BLaER1 (cell line): ENCODE data around the gene UBAP2L.
"Not testable (repeated sequence)": the region's sequence is repeated elsewhere in the genome, so short reads cannot be mapped to it uniquely, and the experiment has no call there.

ENCODE experiments used
- H3K27ac ChIP-seq: shearing (Covaris generic); formaldehyde crosslinking; 2 replicates; pipeline ENCODE4 v1.8.1; 2022
- H3K27me3 ChIP-seq: shearing (Covaris generic); formaldehyde crosslinking; 2 replicates; pipeline ENCODE4 v1.8.1; 2022
- H3K36me3 ChIP-seq: shearing (Covaris generic); formaldehyde crosslinking; 2 replicates; pipeline ENCODE4 v1.8.1; 2022
- H3K4me1 ChIP-seq: shearing (Covaris generic); formaldehyde crosslinking; 2 replicates; pipeline ENCODE4 v1.8.1; 2022
- H3K4me2 ChIP-seq: shearing (Covaris generic); formaldehyde crosslinking; 2 replicates; pipeline ENCODE4 v1.8.1; 2022
- H3K4me3 ChIP-seq: shearing (Covaris generic); formaldehyde crosslinking; 2 replicates; pipeline ENCODE4 v1.8.1; 2022
- H3K9ac ChIP-seq: shearing (Covaris generic); formaldehyde crosslinking; 2 replicates; pipeline ENCODE4 v1.8.1; 2022
- H3K9me3 ChIP-seq: shearing (Covaris generic); formaldehyde crosslinking; 2 replicates; pipeline ENCODE4 v1.8.1; 2022
- H4K20me1 ChIP-seq: shearing (Covaris generic); formaldehyde crosslinking; 2 replicates; pipeline ENCODE4 v1.8.1; 2022
- Cebpa-rat ChIP-seq: shearing (Covaris generic); IDR thresholded peaks from 2 replicates; pipeline ENCODE4 v1.8.1; 2022

Gene UBAP2L

GRCh38 chr1:154265586-154265985, 44.8 kb downstream of the UBAP2L start:
- Histone ChIP-seq H3K27ac (no peak overlapping the region), H3K4me2 (no peak overlapping the region), H4K20me1 (peaks cover 59% of the 10 kb centered on the region), H3K9ac (no peak overlapping the region), H3K36me3 (peaks cover 98% of the 10 kb centered on the region), H3K27me3 (no peaks in the 10 kb centered on the region), H3K9me3 (no peaks in the 10 kb centered on the region), H3K4me1 (no peaks in the 10 kb centered on the region), H3K4me3 (no peak overlapping the region)
- no peak for TF ChIP-seq Cebpa-rat

- no peak overlapping the region for H3K4me3 ChIP-seq
- H3K27me3 ChIP-seq = no peaks in the 10 kb centered on the region
- peaks cover 6% of the 10 kb centered on the region; the same call in 1 of the 2 replicates for H4K20me1 ChIP-seq
- no peaks in the 10 kb centered on the region for H3K9me3 ChIP-seq
- peaks cover 28% of the 10 kb centered on the region for H3K4me1 ChIP-seq
- TF ChIP-seq Cebpa-rat = no peak
- 0 out of 2 replicates have a peak overlapping the region, but pooled peaks have one; percentile 93 for H3K27ac ChIP-seq
- peak overlapping the region; percentile 90; the same call in 1 of the 2 replicates for H3K4me2 ChIP-seq
- H3K36me3 ChIP-seq = peaks cover 78% of the 10 kb centered on the region
- no peak overlapping the region for H3K9ac ChIP-seq
Observed at GRCh38 chr1:154270833-154271232, 50.1 kb downstream of the UBAP2L start.

GRCh38 chr1:154272217-154272998, 51.7 kb downstream of the UBAP2L start, which contains the start of gene HAX1:
HAX1 (plus strand) TSS chr1:154272629; CDS start chr1:154272724, 95 bp downstream.
- no peaks in the 10 kb centered on the region for H3K9me3 ChIP-seq
- TF ChIP-seq Cebpa-rat = 0 out of 2 replicates have a peak, but pooled peaks have one; percentile 43
- peaks cover 75% of the 10 kb centered on the region for H3K36me3 ChIP-seq

GRCh38 chr1:154272999-154273563, 52.3 kb downstream of the UBAP2L start:
- H3K27me3 ChIP-seq = no peaks in the 10 kb centered on the region
- TF ChIP-seq Cebpa-rat = no peak
- H3K4me1 ChIP-seq = peaks cover 28% of the 10 kb centered on the region
- H3K27ac ChIP-seq = peak overlapping the region; percentile 93
- H3K9ac ChIP-seq = peak overlapping the region; percentile 92
- peak overlapping the region; percentile 90 for H3K4me3 ChIP-seq
- H3K36me3 ChIP-seq = peaks cover 75% of the 10 kb centered on the region
- no peaks in the 10 kb centered on the region for H4K20me1 ChIP-seq
- no peaks in the 10 kb centered on the region for H3K9me3 ChIP-seq
- H3K4me2 ChIP-seq = peak overlapping the region; percentile 90

More at GRCh38 chr1:154272217-154272998, 51.7 kb downstream of the UBAP2L start, which contains the start of gene HAX1:
- Histone ChIP-seq H4K20me1 (no peaks in the 10 kb centered on the region), H3K27me3 (no peaks in the 10 kb centered on the region), H3K4me1 (peaks cover 28% of the 10 kb centered on the region), H3K4me2 (peak within 1 kb of the TSS; percentile 90), H3K9ac (peak within 1 kb of the TSS; percentile 92), H3K27ac (peak within 1 kb of the TSS; percentile 93), H3K4me3 (peak within 1 kb of the TSS; percentile 90)

GRCh38 chr1:154276797-154277196, 56.0 kb downstream of the UBAP2L start:
- peaks cover 18% of the 10 kb centered on the region for H3K4me1 ChIP-seq
- no peaks in the 10 kb centered on the region for H3K27me3 ChIP-seq
- no peak overlapping the region for H3K27ac ChIP-seq
- H3K36me3 ChIP-seq = peaks cover 47% of the 10 kb centered on the region
- no peak overlapping the region for H3K4me3 ChIP-seq
- H4K20me1 ChIP-seq = no peaks in the 10 kb centered on the region
- H3K9ac ChIP-seq = no peak overlapping the region
- no peak overlapping the region for H3K4me2 ChIP-seq
- TF ChIP-seq Cebpa-rat = no peak
- H3K9me3 ChIP-seq = no peaks in the 10 kb centered on the region

GRCh38 chr1:154287591-154287990, 66.8 kb downstream of the UBAP2L start:
- not testable (repeated sequence) for H3K4me2 ChIP-seq, H4K20me1 ChIP-seq, H3K4me3 ChIP-seq, H3K27me3 ChIP-seq, H3K4me1 ChIP-seq, H3K27ac ChIP-seq, H3K9me3 ChIP-seq, H3K36me3 ChIP-seq, H3K9ac ChIP-seq

GRCh38 chr1:154288661-154289060, 67.9 kb downstream of the UBAP2L start:
- Histone ChIP-seq H3K4me1 (no peaks in the 10 kb centered on the region), H3K27me3 (no peaks in the 10 kb centered on the region), H3K4me2 (no peak overlapping the region), H3K4me3 (no peak overlapping the region), H3K27ac (no peak overlapping the region), H3K9ac (no peak overlapping the region), H3K36me3 (no peaks in the 10 kb centered on the region), H4K20me1 (no peaks in the 10 kb centered on the region), H3K9me3 (peaks cover 8% of the 10 kb centered on the region)
- no peak for TF ChIP-seq Cebpa-rat

GRCh38 chr1:154290921-154291320, 70.2 kb downstream of the UBAP2L start:
- Histone ChIP-seq H3K4me1 (no peaks in the 10 kb centered on the region), H3K36me3 (no peaks in the 10 kb centered on the region), H3K9ac (no peak overlapping the region), H3K27me3 (no peaks in the 10 kb centered on the region), H3K27ac (no peak overlapping the region), H4K20me1 (no peaks in the 10 kb centered on the region), H3K4me3 (no peak overlapping the region), H3K4me2 (no peak overlapping the region), H3K9me3 (peaks cover 29% of the 10 kb centered on the region)
- no peak for TF ChIP-seq Cebpa-rat

GRCh38 chr1:154295408-154296235, 74.9 kb downstream of the UBAP2L start:
- no peaks in the 10 kb centered on the region for H3K36me3 ChIP-seq
- H3K27ac ChIP-seq = no peak overlapping the region
- no peaks in the 10 kb centered on the region for H4K20me1 ChIP-seq
- H3K9ac ChIP-seq = no peak overlapping the region
- H3K4me3 ChIP-seq = no peak overlapping the region
- H3K27me3 ChIP-seq = no peaks in the 10 kb centered on the region
- H3K9me3 ChIP-seq = peaks cover 30% of the 10 kb centered on the region
- TF ChIP-seq Cebpa-rat = no peak
- H3K4me1 ChIP-seq = no peaks in the 10 kb centered on the region
- H3K4me2 ChIP-seq = no peak overlapping the region

- H4K20me1 ChIP-seq = no peaks in the 10 kb centered on the region
- H3K4me3 ChIP-seq = no peak overlapping the region
- no peak overlapping the region for H3K4me2 ChIP-seq
- no peaks in the 10 kb centered on the region for H3K4me1 ChIP-seq
- no peak overlapping the region for H3K27ac ChIP-seq
- H3K9ac ChIP-seq = no peak overlapping the region
- no peaks in the 10 kb centered on the region for H3K27me3 ChIP-seq
- no peaks in the 10 kb centered on the region for H3K9me3 ChIP-seq
- no peaks in the 10 kb centered on the region for H3K36me3 ChIP-seq
- TF ChIP-seq Cebpa-rat = no peak
Observed at GRCh38 chr1:154301582-154301981, 80.8 kb downstream of the UBAP2L start.
